NOMO-1 treated with dmso at 0.1 percent for 144 hours (cell line): Measurements from ENCODE around the gene ETV3.
"Not testable (repeated sequence)": the region's sequence is repeated elsewhere in the genome, so short reads cannot be mapped to it uniquely, and the experiment has no call there.

ENCODE experiments used
- DNase-seq: peaks from one replicate; lab custom pipeline; 2025; ENCODE audit not compliant: unreplicated experiment; lab: John Stamatoyannopoulos, UW

The ETV3 gene

DNA sequence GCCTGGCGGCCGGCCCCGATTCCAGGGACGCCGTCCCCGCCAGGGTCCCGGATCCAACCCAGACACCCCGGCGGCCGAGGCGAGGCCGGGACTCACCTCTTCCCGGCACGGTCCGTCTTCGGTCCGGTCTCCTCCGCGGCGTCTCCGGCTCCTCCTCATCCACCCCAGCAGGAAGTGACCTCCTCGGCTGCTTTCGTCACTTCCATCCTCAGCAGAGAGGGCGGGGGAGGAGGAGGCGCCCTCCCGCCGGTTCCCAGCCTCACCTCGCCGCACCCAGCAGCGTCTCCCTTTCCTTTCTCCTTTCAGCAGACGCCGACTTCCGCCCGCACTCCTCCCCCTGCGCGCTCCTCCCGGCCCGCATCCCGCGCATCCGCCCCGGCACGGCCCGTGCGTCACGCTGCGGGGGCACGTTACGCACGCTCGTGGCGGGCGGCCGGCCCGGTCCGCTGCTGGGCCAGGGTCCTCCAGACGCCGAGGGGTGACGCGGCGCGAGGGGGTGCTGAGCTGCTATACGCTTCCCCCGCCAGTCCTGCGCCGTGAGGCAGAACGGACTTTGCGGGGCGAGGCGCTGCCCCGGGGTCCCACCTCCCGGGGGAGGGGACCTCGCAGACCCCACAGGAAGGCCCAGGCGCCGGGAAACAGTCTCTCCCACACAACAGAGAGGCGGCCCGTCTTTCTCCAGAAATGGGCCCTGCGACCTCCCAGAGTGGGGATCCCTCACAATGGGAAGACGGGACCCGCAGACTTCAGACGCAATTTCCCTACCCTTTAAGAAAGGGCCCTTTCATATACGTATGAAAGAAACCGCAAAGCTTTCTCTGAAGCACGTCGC lies at the start of gene ETV3:
TSS of gene ETV3 (minus strand) at position 176 of the 832 bp plus-strand sequence. CDS start 2,043 bp downstream, outside the sequence.
- DNase-seq = peak; percentile 86

DNA sequence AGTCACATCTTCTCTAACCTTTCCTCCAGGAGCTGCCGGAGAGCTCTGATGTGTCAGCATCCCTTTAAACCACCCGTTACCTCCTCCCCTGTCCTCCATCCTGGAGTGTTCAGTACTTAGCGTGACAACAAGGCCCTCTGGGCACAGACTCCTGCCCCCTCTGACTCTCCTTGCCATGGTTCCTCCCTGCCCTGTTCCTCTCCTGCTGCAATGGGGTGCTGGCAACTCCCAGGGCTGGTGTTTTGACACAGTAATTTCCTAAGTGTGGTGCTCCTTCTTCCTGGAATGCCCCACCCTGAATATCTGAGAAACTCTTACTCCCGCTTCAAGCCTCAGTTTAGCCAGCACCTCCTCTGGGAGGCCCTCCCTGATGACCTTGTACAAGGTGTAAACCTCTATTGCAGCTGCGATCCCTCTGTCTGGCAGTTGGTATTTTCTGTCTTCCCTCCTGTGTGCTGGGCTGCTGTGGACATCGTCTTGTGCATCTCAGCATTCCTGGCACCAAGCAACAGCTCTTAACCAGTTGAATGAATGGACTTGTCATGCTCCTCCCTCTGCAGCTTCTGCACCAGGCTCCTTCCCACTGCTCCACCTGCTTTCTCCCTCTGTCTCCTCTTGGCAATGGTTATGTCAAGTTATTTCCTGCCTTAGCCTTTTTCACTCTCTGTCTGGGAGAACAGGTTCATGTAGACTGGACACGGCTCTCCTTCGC lies 48.2 kb upstream of the ETV3 start:
- no peak for DNase-seq

DNA sequence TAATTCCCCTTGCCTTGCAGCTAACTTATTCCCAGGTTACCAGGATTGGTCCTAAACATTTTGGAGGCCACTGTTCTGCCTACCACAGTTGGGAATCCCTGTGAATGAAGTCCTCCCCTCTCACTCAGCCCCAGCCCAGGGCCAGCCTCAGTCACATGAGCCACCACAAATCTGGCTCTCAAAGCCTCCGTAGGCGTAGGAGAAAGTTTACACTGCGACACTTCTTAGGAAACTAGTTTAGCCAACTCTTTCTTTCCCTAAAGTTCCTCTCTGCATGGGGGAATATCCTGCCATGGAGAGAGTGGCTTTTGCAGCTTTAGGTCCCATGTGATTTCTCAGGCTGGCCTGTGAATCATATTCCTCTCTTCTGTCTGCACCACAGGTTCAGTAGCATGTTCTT lies 45.7 kb upstream of the ETV3 start:
- no peak for DNase-seq

DNA sequence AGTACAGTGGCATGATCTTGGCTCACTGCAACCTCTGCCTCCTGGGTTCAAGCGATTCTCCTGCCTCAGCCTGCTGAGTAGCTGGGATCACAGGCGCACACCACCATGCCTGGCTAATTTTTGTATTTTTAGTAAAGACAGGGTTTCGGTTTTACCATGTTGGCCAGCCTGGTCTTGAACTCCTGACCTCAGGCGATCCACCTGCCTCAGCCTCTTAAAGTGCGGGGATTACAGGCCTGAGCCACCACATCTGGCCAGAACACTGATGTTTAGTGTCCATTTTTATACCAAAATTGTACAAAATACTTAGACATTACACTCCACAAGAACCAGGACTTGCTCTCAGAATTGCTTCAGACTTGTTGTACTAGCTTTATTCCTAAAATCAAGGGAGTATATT lies 44.2 kb upstream of the ETV3 start:
- DNase-seq = not testable (repeated sequence)

DNA sequence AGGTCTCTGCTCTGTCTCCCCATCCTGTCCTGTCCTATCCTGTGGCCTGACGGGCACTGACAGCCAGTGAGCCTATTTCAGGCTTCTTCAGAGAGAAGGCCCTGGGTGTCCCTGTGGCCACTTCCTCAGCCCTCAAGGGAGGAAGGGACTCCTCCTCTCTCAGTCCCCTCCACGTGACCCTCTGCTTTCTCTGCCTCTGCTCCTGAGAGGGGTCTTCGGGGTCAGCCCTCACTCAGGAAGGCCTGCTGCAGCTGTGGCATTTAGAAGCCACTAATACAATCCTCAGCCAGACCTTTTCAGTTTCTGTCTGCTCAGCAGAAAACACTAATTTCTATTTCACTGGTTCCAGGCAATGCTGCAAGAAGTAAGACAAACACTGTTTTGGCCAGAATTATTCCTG lies 43.6 kb upstream of the ETV3 start:
- DNase-seq = no peak

DNA sequence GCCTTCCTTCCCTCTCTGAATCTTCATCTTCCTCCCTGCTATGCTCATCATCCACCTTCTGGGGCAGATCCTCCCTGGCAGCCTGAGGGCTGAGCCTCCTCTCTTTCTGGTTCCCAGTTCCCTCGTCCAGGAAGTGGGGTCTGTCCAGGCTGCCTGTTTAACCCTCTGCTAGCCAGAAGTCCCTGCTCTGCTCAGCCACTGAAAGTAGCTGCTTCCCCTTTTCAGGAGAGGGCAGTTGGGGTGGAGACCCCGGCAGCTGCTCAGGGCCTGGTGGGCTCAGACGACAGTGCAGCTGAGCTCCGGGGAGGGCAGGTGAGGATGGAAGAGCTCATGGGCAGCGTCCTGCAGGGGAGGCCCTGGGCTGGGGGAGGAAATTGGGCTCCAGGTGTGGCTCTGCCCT lies 43.1 kb upstream of the ETV3 start:
- DNase-seq = no peak

DNA sequence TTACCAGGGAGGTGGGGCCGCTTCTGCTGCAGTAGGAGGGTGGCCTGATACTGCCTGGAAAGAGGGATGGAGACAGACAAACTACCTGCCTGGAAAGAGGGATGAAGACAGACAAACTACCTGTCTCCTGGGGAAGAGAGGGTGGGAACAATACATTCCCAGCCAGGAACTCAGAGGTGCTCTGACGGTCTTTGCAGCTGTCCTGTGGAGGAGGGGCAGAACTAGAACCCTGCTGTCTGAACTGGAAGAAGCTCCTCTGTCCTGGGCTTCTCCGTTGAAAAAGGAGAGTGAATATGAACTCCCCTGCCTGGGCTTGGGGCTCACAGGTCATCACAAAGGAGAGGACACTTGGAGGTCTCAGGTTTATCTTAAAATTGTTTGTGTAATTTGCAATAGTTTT lies 40.3 kb upstream of the ETV3 start:
- DNase-seq = no peak

DNA sequence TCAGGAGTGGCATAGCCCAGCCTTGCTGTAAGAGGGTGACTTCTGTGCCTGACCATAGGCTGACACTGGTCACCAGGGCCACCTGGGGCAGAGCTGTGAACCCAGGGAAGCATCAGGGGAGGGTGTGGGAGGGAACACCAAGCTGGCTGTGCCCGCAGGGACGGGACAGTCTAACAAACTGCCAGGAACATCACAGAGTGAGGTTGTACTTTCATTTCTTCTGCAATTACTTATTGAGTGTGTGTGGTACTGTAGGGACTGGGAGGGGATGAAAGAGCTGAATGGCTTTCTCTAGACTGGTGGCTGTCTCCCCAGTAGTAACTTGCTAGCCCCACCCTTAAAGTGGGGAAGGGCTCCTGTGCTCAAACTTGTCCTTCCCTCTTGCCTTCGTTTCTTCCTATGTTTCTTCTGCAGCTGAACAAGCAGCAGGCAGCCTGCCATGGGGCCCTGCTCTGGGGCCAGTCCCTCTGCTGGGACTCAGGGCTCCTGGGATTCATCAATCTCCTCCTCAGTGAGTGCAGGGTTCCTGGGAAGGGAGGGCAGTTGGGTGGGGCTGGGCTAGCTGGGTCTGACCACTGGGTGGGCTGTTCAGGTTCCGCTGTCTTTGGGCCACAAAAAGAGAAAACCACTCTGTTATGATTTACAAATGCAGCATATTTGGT lies 39.7 kb upstream of the ETV3 start:
- DNase-seq = no peak

DNA sequence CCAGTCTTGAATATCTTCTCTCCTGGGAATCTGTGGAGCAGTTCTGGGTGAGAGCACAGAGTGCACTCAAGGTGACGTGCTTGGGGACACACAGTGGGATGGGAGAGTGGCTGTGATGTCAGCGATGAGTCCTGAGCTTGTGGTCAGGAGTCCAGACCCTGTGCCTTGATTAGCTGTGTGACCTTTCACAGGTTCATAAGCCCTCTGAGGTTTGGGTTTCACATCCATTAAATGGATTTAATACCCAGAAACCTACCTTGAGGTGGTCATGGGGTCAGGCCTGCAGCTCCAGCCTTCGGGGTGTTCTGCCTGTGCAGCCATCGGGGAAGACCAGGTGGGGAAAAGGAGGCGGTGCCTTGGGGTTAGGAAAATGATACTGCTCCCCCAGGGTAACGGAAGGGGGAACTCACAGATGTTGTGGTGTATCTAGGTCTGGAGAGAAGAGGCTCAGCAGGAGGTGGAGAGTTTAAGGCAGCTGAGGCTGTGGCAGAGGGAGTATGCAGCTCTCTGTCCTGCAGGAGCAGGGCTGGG lies 38.5 kb upstream of the ETV3 start:
- DNase-seq = no peak

DNA sequence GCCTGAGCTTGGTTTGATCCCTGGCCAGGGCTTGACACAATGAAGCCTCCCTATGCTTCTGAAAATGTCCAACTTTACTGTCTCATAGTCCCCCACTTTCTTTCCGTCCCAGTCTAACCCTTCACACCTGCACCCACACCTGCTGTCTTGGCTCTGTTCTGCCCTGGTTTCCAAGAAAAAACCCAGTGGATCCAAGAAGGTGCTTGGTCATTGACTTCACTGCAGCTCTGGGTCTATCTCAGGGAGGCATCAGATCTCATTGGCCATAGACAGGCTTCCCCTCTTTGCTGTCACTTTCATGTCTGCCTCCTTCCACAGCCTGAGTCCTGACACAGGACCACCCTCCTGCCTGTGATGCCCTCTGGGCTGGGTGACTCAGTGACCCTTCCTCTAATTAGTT lies 37.8 kb upstream of the ETV3 start:
- no peak for DNase-seq

DNA sequence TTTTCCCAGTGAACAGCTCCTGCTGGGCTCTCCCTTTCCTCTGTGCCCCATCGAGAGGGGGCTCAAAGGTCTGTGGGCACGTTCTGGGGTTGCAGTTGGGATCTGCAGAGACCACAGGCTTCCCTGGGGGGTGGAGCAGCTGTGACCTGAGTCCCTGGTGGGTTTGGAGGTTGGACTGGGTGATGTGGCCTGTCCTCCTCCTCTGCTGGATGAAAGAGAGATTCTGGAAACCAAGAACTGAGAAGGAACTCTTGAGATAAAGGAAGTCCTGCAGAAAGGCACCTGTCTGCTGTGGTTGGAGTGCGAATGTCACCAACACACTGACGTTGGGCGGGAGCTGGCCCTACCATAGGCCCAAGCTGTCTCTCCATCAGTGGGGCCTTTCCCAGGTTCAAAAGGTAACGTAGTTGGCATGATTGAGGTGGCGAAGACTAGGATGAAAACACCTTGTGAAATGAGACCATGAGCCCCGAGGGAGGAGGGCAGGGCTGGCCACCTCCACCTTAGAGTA lies 35.8 kb upstream of the ETV3 start:
- DNase-seq = no peak

DNA sequence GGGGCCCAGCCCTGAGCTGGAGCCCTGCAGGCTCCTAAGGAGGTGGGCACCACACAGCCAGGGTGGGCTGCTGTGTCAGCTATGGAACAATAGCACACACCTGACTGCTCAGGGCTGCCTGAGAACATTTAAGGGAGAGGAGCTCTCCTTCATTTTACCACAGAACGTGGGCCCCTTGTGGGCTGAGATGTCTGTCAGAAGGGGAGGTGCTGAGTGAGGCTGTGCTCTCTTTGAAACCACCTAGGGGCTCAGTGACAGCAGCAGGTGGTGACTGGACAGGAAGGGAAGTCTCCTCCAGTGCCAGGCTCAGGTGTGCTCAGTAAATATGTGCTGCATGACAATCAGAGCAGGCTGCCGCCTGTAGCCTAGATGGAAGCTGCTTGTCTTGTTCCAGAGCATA lies 35.0 kb upstream of the ETV3 start:
- not testable (repeated sequence) for DNase-seq

DNA sequence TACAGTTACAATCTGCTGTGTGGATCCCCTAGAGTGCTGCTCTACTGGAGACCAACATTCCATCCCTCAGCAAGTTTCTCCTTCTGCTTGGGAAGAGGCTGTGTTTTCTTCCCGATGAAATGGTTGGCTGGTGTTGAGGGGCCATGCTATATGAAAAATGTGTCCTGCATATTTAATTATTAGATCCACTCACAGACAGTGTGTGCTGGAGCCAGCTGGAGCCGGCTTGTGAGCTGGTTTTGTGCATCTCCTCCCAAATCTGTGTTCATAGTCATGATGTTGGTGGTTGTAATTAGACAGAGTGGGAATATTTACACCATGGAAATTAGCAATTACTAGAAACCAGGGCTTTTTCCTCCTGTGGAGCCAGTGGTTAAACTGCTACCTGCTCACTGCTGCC lies 34.4 kb upstream of the ETV3 start:
- DNase-seq = not testable (repeated sequence)

DNA sequence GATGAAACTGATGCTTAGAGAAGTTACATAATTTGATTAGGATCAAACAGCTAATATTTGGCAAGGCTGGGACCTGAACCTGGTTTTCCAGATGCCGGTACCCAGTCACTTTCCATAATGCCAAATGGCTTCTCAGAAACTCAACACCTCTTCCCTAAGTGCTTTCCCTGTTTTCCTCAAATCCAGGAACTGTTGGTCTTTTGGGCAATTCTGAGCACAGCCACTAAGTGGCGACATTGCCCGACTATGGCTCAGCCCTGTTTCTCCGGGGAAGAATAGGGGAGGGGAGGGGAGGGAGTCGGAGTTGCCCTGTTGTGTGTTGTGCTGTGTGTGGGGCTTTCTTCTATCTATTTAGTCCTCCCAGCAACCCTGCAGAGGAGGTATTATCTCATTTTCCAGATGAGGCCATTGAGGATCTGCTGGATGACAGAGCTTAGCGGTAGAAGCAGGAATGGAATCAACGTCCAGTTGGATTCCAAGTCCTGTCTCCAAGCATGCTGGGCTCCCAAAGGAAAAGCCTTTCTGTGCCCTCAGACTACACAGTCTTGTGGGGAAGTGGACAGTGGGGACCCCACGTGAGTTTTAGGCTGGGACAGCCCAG lies 33.8 kb upstream of the ETV3 start:
- DNase-seq = not testable (repeated sequence)

DNA sequence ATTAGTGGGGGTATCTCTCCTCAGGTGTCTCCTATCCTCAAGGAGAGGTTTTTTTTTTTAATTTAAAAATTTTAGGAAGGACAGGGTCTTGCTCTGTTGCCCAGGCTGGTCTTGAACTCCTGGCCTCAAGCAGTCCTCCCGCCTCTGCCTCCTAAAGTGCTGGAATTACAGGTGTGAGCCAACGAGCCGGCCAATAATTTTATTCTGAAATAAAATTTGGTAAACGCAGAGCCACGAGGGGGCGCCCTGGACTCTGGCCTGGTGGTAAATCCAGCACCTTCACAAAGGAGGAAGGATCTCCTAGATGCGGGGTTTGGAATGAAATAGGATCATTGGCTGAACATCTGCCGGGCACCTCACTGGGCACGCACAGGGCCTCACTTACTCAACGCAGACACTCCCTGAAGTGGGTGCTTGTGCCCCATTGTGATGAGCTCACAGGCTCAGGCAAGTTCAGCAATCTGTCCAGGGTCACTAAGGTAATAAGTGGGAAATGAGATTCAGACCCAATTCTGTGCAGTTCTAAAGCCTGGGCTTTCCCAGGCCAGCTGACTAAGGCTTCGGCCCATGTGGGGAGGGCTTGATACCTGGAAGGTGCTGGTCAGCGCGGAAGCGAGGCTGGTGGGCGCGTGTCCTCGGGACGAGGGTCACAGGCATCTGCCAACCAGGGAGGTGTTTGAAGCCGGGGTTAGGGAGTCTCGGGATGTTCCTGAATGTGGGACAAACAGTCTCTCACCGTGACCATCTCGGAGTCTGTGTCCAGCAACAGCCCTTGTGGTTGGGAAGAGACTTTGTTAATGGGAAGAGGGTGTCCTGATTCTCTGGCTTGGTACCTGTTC lies 32.7 kb upstream of the ETV3 start:
- DNase-seq = no peak

DNA sequence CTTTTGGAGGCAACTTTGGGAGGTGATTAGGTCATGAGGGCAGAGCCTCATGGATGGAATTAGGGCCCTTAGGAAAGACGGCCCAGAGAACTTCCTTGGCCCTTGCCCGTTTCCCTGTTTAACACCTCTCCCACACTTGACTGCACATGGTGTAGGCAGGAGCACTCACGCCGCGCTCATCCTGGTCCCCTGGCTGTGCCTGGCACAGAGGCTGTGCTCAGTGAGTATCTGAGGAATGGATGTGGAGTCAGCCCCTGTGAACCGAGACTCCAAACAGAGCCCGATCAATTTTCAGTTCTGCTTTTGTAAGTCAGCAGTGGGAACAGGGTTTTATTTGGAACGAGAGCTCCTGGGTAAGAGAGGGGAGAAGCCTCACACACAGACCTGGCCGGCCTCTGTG lies 29.8 kb upstream of the ETV3 start:
- no peak for DNase-seq

DNA sequence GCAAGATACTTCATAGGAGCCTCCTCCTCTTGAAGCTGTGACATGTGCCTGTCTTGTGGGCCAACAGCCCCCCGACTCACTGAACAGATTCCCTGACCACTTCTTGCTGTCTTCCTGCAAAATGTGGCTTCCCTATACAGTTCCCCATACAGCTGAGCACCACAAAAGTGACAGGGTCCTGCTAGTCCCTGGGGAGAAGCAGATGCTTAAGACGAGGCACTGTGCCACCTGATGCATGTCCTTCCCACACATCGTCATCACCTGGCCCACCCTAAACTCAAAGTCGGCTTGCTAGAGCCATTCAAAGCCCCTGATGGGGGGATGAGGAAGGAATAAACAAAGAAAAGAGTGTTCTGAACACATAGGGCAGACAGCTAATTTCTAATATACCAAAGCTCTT lies 29.2 kb upstream of the ETV3 start:
- DNase-seq = no peak

DNA sequence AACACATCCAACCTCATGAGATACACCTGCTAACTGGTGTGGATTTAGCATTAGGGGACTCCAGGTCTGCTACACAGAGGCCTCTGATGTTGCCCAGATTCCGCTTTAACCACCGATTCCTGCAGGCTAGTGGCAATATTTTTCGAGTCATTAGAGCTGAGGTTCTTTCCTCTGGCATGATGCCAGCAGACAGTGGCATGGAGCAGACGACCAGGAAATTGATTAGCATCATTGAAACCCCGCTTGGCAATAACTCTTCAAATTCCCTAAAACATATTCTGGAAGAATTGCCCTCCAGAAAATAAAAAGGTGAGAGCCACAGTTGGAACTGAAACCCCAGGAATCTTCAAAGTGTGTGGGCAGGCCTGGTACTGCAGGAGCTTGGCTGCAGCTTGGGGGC lies 28.4 kb upstream of the ETV3 start:
- no peak for DNase-seq

DNA sequence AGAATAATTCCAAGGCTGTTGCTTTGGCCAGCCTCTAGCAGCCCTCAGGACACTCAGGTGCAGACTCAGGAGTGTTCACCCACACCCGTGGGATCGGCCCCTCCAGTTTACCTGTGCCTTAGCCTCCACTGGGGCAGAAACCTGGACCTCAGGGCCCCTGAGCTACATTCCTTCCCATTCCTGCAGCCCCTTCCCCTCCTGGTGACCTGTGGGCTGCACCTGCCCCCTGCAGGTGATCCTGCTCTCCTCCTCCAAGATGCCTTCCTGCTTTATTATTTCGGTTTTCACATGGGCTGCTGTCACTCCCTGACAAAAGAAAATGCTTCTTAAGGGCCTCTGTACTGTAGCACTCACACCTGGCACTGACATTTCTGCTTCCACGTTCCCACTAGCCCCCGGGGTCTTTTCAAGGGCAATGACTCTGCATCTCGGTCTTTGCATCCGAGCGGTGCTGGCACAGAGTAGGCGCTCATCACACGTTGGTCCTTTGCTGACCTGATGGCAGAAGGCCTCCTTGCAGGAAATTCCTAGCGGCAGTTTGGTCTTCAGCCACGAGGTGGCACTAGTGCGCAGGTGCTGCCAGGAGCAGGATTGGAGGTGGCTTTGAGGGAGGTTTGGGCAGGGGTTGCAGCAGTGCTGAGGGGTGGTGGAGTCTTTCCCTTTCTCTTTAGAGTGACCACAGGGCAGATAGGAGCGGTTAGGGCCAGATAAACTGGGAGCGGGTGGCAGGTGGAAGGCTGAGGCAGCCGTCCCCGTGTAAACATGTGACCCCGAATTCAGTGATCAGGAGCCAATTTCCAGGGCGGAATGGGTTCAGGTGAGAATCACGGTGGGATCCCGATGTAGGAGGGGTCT lies 25.3 kb upstream of the ETV3 start:
- peak; percentile 33 for DNase-seq
